Posterior vena cava (tissue), 2 donors: ENCODE measurements around the gene PGM2L1. TPM values are rescaled to one million over a fixed set of nuclear protein-coding genes. Genes with fewer than 3 reads are reported as not detected.
"Not testable (repeated sequence)": the region's sequence is repeated elsewhere in the genome, so short reads cannot be mapped to it uniquely, and the experiment has no call there.

Experiments
- DNase-seq: peaks from one replicate; pipeline ENCODE4 v3.0.0-alpha.2; 2020; ENCODE audit warnings: low spot score
- intact Hi-C, 2 donors: fragments of 100-400 bp; cut with DNase I; formaldehyde crosslinking; loops; one replicate each; pipeline versions ENCODE4 v1.14.1 to v1.14.2; 2022 to 2023
- total RNA-seq, 2 donors: library from RNA; stranded (reverse); fragmentation: NEBNext Ultra II Directional; extraction: Animal tissue kit (Norgen Biotek cat#: 25700); gene quantifications; one replicate each; pipeline ENCODE4 v1.2.1, GENCODE V29; 2021
- donor health status: DM: yes; HTN: yes; CAD: no.
- donor health status: DM: yes; HTN: yes; CAD: no.

PGM2L1 gene
- total RNA-seq, 2 donors from 2014 or later: 4.1 to 11.5 TPM

GRCh38 chr11:74355626-74356025 lies 42.6 kb downstream of the PGM2L1 start:
- no peak for DNase-seq
- intact Hi-C loops: no loop called here

GRCh38 chr11:74354036-74354435 lies 44.2 kb downstream of the PGM2L1 start:
- intact Hi-C loops: no loop called here

GRCh38 chr11:74347381-74347780 lies 50.9 kb downstream of the PGM2L1 start:
- intact Hi-C loops: no loop called here
- no peak for DNase-seq

More at GRCh38 chr11:74354036-74354435, 44.2 kb downstream of the PGM2L1 start:
- no peak for DNase-seq

GRCh38 chr11:74345420-74345819 lies 52.8 kb downstream of the PGM2L1 start:
- DNase-seq: no peak
- intact Hi-C loops: no loop called here

GRCh38 chr11:74341921-74342320 lies 56.3 kb downstream of the PGM2L1 start:
- intact Hi-C loops: no loop called here
- no peak for DNase-seq

- intact Hi-C loops: no loop called here
- DNase-seq: no peak
Measured at GRCh38 chr11:74339619-74340018, 58.6 kb downstream of the PGM2L1 start.

GRCh38 chr11:74338963-74339362 lies 59.3 kb downstream of the PGM2L1 start:
- intact Hi-C loops: no loop called here
- no peak for DNase-seq

- DNase-seq: no peak
- intact Hi-C loops: no loop called here
Measured at GRCh38 chr11:74333193-74333592, 65.0 kb downstream of the PGM2L1 start.

GRCh38 chr11:74332291-74332690 lies 65.9 kb downstream of the PGM2L1 start:
- intact Hi-C loops: no loop called here
- no peak for DNase-seq

- intact Hi-C loops, DNase-seq: not testable (repeated sequence)
Measured at GRCh38 chr11:74331000-74331399, 67.2 kb downstream of the PGM2L1 start.

GRCh38 chr11:74330075-74330858 lies 68.0 kb downstream of the PGM2L1 start:
- DNase-seq: no peak
- intact Hi-C loops: no loop called here

- no peak for DNase-seq
- intact Hi-C loops: no loop called here
Measured at GRCh38 chr11:74327076-74327475, 71.2 kb downstream of the PGM2L1 start.

GRCh38 chr11:74326665-74327064 lies 71.6 kb downstream of the PGM2L1 start:
- intact Hi-C loops: no loop called here

GRCh38 chr11:74325649-74326645 lies 72.3 kb downstream of the PGM2L1 start:
- intact Hi-C loops: no loop called here

More at GRCh38 chr11:74326665-74327064, 71.6 kb downstream of the PGM2L1 start:
- DNase-seq: no peak

GRCh38 chr11:74322667-74323066 lies 75.6 kb downstream of the PGM2L1 start:
- peak; percentile 95 for DNase-seq
- intact Hi-C loops: loop anchor here in 1 of 2 donors (5.0 kb wide), 1 partner anchor 45 kb away; no protein-coding TSS in a partner anchor

More at GRCh38 chr11:74325649-74326645, 72.3 kb downstream of the PGM2L1 start:
- peak; percentile 94 for DNase-seq

- intact Hi-C loops: loop anchor here in 1 of 2 donors (5.0 kb wide), 1 partner anchor 44 kb away; no protein-coding TSS in a partner anchor
- DNase-seq: no peak
Measured at GRCh38 chr11:74321487-74322188, 76.6 kb downstream of the PGM2L1 start.

- no peak for DNase-seq
- intact Hi-C loops: loop anchor here in 1 of 2 donors (5.0 kb wide), 1 partner anchor 43 kb away; no protein-coding TSS in a partner anchor
Measured at GRCh38 chr11:74320538-74320937, 77.7 kb downstream of the PGM2L1 start.

GRCh38 chr11:74319139-74319816 lies 79.0 kb downstream of the PGM2L1 start:
- intact Hi-C loops: no loop called here
- DNase-seq: no peak
